ENCODE results near the gene ACOT7.

The ACOT7 gene

DNA sequence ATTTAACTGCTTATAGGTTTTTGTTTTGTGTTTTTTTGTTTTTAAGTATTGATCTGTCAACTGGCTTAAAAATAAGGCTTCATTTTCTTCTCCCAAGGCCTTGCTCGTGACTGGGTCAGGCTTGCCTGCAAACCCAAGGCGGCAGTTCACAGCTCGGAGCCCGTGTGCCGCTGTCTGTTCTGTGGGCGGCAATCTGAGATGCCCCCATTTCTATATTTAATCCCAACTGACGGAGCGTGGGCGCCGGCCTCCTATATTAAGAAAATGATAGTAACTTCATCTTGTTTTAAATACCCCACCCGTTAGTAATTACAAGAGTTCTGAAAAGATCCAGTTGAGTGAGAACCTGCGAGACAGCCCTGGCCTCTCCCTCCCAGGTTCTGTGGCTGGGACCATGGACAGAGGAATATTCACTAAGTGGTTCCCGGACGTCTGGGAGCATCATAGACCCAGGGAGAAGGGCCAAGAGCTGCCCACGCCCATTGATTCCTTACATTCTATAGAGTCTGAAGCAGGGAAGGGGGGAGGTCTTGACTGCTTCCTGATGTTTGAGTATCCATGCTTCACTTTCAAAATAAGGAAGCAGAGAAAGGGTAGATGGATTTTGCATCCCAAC is 90.1 kb downstream of the ACOT7 start:
- DNase-seq: no peak

GRCh38 chr1:6302568-6302967 is 91.0 kb downstream of the ACOT7 start:
- DNase-seq: no peak

- no peak for DNase-seq
Measured at GRCh38 chr1:6301526-6301925, 92.0 kb downstream of the ACOT7 start.

GRCh38 chr1:6300342-6301048 is 93.1 kb downstream of the ACOT7 start:
- no peak for DNase-seq

DNA sequence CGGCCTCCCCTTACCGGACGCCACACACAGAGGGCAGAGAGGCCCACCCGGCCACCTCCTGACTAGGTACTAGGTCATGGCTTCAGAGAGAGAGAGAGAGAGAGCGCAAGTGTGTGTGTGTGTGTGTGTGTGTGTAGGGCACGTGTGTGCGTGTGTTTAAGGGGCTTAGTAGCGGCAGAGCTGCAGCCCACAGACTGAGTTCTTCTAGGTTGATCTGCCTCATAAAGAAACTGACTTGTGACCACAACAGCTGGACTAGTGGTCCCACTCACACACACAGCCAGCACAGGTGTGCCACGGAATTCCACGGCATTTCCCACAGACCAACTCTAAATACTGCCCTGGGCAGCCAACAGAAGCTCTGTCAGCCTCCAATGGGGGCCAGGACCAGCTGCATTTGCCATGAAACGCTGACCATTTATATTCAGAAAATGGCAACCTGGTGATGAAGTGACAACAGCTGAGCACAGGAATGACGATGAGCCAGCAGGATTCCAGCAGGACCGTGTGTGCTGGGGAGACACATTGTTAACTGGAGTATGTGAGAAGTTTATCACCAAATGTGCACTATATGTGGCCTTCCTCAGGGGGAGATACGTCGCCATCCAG is 93.9 kb downstream of the ACOT7 start:
- DNase-seq: no peak

DNA sequence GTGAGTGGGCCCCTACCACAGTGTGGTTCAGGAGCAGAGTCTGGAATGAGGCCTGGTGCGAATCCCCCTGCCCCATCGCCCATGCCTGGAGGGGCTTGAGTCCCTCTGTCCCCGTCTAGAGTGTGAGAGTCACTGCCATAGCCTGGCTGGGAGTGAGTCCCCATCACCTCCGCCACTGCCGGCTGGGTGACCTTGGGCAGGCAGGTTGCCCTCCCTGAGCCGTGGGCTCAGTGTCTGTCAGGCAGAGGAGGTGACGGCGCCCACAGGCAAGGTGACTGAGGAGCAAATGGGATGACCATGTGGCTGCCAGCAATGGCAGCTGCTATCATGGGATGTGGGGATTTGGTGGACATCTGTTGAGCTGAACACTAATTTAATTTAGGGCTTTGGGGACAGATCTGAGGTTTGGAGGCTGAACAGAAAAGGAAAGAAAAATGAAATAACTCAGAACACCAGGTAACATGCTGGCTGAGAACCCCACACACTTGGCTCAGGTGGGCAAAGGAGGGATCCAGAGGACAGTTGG is 94.6 kb downstream of the ACOT7 start:
- DNase-seq: no peak

- DNase-seq: no peak
Measured at GRCh38 chr1:6298530-6298929, 95.0 kb downstream of the ACOT7 start.

GRCh38 chr1:6295910-6296309 is 97.7 kb downstream of the ACOT7 start:
- no peak for DNase-seq

DNA sequence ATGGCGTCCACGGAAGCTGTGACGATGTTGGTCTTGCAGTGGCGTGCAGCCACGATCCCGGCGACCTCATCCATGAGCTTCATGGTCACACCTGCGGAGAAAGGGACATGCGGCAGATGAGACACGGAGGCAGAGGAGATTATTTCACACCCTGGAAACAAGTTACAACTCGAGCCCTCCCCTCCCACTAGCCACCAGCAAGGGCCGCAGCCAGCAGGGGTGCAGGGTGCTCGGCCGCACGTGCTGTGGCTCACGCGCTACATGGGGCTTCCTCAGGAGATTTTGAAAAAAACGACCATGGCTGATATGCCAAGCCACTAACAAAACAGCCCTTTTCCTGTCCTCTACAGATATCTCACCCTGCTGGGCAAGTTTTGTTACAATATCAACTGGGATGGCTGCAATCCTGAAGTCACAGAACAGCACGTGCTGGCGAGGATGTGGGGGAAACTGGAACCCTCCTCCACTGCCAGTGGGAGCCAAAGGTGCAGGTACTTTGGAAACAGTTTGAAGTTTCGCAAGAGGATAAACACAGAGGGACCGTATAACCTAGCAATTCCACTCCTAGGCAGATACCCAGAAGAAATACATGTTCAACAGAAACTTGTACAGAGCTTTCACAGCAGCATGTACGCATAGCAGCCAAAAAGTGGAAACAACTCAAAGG is 98.5 kb downstream of the ACOT7 start:
- no peak for DNase-seq

- no peak for DNase-seq
Measured at GRCh38 chr1:6294080-6294889, 99.3 kb downstream of the ACOT7 start.

GRCh38 chr1:6292102-6292501 is 101.5 kb downstream of the ACOT7 start:
- no peak for DNase-seq

- DNase-seq: no peak
Measured at GRCh38 chr1:6288665-6289064, 104.9 kb downstream of the ACOT7 start.

DNA sequence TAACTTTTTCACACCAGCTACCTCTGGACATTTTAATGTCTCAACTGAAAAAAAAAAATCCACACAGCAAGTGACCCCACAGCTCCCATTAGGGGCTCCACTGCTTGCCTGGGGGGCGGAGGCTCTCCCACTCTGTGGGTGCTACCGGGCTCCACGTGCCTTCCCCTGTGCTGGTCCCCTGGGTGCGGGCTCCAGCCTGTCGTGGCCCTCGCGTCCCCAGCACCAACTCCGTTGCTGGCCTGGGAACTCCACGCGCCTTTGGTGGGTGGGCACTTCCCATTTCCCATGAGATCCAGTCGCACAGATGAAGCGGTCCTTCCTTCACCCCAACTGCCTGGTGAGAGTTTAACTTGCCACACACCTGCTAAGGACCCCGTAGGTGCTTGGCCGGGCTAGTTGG is 105.5 kb downstream of the ACOT7 start:
- DNase-seq: no peak

DNA sequence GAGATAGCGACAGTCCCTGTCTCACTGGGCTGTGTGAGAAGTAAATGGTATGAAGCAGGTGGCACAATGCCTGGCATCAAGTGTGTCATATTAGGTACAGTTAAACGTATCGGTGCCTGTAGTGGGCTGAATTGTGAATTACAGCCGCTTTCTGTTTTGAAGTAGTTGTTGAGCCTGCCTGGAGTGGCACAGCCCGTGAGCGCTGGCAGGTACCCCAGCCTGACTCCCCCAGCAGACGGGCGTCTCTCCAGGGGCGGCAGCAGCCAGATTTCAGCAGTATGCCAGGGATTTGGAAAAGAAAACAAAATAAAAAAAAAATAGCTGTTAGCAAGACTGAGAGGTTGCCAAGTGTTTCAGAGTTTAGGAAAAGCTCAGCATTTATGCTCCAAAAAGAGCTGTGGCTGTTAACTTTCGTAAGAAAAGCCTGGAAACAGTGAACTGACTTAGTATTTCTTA is 106.1 kb downstream of the ACOT7 start:
- DNase-seq: no peak

- no peak for DNase-seq
Measured at GRCh38 chr1:6287029-6287428, 106.5 kb downstream of the ACOT7 start.

- DNase-seq: no peak
Measured at GRCh38 chr1:6286266-6286665, 107.3 kb downstream of the ACOT7 start.

DNA sequence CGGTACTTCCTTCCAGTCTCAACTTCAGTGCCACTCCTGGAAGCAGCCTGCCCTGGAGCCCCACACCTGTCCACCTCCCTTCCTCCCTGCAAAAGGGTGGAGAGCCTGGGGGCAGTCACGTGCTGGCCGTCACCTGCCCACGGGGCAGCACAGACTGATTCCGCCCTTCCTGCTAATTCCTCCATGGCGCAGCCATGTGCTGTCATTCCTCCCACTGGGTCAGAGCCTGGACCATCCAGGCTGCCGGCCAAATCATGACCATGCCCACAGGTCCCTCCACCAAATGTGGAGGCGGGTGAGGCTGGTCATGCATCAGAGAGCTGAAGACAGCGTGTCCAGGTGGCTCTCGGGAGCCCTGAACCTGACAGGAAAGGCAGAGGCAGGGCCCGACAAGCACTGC is 108.2 kb downstream of the ACOT7 start:
- no peak for DNase-seq

- DNase-seq: no peak
Measured at GRCh38 chr1:6282577-6283270, 110.8 kb downstream of the ACOT7 start.

GRCh38 chr1:6281511-6282402 is 111.8 kb downstream of the ACOT7 start:
- no peak for DNase-seq

DNA sequence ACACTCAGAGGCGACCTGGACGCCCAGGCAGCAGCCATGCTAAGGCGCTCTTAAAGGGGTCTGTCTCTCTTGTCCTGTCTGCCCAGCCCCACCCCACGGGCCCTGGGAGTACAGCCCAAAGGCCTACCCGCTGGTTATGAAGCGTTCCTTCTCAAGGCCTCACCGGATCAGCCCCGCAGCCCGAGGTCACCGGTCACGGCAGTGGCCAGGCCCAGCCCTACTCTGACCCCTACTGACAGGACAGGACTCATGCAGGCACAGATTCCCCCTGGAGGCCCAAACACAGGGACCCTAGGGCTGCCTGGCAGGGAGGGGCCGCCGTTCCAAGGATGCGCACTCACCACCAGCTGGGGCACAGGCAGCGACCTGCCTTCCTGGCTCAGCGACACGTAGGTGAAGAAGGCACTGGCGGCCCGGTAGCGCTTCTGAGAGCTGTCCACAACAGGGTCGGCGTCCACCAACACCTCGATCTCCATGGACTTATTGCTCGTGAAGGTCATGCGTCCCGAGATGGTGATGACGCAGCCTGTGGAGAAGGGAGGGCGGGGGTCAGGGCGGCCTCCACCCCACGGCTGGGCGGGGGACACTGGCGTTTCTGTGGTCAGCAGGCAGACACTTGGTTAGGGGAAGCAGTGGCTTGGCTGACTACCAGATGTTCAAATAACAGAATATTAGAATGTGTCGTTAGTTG is 112.7 kb downstream of the ACOT7 start:
- DNase-seq: no peak

Measured in NCI-H1417 treated with DMSO at 0.1 percent for 48 hours (cell line).